ENCODE results near the gene KIF13A. TPM values are rescaled to one million over a fixed set of nuclear protein-coding genes. Genes with fewer than 3 reads are reported as not detected.
"Not testable (repeated sequence)": the region's sequence is repeated elsewhere in the genome, so short reads cannot be mapped to it uniquely, and the experiment has no call there.

Gene KIF13A
- total RNA-seq, 1 donor from 2014 or later: 51.3 TPM

- DNase-seq (ENCODE audit: low spot score): peak; percentile 83
These were observed 135.7 kb downstream of the KIF13A start for GRCh38 chr6:17851720-17852161.

GRCh38 chr6:17851001-17851719 is 136.3 kb downstream of the KIF13A start:
- DNase-seq (ENCODE audit: low spot score): no peak

- DNase-seq (ENCODE audit: low spot score): no peak
These were observed 137.2 kb downstream of the KIF13A start for GRCh38 chr6:17850281-17850680.

- DNase-seq (ENCODE audit: low spot score): peak; percentile 35
These were observed 140.2 kb downstream of the KIF13A start for GRCh38 chr6:17847203-17847760.

DNA sequence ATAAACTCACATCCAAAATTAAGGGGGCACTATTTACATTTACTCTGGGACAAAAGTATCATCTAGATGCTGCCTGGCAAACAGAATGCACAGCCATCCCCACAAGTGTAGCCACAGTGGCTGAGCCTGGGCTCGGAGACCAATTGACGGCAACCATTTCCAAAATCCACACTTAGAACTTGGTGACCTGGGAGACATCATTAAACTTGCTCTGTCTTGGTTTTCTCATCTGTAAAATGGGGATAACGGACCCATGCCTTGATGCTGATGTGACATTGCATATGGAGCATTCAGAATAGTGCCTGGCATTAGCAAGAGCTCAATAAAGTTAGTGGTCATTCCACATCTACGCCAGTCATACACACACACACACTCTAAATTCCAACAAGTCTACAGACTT is 140.7 kb downstream of the KIF13A start:
- DNase-seq (ENCODE audit: low spot score): no peak

DNA sequence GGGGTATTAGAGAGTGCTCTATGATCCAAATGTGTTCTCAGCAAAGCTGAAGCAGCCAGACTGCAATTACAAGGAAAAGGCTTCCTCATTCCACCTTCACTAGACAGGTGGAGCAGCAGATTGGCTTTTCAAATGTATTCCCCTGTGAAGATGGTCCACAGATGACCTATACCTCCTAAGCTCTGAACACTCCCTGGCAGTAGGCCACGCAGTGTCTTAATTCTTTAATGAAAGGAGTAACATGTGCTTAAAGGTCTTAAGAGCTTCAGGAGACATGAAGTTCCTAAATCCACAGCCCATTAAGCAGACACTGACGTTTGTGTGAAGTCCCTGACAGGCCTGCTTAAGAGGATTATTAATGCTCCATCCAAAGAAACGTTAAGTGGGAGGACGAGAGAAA is 141.8 kb downstream of the KIF13A start:
- DNase-seq (ENCODE audit: low spot score): peak; percentile 27

DNA sequence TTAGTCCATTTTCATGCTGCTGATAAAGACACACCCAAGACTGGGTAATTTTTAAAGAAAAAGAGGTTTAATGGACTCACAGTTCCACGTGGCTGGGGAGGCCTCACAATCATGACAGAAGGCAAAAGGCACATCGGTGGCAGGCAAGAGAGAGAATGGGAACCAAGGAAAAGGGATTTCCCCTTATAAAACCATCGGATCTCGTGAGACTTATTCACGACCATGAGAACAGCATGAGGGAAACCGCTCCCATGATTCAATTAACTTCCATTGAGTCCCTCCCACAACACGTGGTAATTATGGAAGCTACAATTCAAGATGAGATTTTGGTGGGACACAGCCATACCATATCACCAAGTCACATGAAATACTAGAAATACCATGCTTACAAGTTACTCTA is 142.5 kb downstream of the KIF13A start:
- not testable (repeated sequence) for DNase-seq (ENCODE audit: low spot score)

DNA sequence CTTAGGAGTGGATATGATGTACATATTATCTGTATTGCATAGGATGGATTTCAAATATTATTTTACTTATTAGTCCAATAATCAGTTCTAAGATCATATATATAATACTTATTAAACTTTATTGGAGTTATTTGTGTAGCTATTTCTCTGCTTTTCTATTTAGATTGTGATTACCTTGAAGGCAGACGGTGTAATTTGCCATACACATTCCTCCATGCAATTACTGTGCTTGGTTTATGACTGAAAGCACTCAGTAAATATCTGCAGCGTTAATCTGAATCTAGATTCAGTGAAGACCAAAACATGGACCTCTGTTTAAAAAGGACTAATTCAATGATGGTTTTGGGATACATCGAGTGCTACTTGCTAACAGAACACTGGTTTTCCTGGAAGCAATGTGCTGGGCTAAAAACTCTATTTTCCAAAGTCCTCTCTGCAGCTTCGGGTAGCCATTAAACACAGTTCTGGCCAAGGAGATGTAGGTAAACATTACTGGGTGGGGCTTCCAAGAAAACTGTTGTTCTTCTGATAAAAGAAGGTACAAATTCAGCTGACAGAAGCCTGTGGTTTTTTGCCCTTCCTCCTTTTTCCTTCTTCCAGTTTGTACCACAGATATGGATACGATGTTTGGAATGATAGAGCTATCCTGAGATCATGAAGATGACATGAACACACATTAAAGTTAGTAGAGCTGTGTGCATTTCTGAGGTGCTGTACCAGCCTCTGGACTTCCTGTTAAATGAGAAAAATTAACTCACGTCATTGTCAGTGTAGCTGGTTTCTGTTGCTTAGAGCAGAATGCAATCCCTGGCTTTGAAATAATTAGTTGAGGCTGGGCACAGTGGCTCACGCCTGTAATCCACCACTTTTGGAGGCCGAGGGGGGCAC is 144.3 kb downstream of the KIF13A start:
- DNase-seq (ENCODE audit: low spot score): no peak

- DNase-seq (ENCODE audit: low spot score): peak; percentile 56
These were observed 145.2 kb downstream of the KIF13A start for GRCh38 chr6:17842014-17842776.

DNA sequence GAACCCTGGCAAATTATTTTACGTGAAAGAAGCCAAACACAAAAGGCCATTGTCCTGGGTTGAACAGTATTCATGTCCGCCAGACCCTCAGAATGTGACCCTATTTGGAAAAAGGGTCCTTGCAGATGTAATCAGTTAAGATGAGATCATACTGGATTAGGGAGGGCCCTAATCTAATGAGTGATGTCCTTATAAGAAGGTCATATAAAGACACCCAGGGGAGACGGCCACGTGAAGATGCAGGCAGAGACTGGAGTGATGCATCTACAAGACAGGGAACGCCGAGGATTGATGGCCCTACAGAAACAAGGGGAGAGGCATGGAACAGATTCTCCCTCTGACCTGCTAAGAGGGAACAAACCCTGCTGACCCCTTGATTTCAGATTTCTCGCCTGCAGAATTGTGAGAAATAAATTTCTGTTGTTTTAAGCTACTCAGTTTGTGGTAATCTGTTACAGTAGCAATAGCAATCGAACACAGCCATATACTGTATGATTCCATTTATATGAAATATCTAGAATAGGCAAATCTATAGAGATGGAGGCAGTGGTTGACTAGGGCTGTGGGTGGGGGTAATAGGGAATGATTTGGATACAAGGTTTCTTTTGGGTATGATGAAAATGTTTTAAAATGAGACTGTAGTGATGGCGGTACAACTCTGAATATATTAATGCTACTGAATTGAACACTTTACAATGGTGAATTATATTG is 147.8 kb downstream of the KIF13A start:
- no peak for DNase-seq (ENCODE audit: low spot score)

DNA sequence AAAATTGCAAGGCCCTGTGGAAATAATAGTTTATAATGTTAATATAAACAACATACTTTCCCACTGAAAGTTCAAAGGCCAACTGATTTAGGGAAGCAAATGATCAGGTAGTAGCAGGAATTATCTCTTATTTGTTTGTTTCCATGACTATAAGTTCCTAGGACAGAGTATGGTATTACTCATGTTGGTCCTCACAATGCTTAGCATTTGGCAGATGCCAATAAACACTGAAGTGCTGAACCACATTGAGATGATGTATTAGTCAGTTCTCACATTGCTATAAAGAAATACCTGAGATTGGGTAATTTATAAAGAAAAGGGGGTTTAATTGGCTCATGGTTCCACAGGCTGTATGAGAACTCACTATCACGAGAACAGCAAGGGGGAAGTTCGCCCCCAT is 151.1 kb downstream of the KIF13A start:
- DNase-seq (ENCODE audit: low spot score): no peak

DNA sequence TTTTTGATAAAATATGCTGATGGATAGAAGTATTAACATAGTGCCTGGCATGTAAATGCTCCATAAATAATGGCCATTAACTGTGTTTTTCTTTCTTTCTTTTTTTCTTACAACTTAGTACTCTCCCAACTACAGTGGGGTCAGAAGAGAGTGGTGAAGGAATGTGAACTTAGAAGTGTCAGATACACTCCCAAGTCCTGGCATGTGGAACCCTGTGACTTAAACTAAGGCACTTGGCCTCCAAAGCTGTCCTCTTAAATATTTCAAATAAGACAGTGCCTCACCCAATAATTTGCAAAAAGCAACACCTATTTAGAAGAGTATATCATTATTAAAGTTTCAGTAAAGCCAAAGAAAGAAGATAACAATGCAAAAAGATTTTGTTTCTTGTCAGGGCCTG is 151.7 kb downstream of the KIF13A start:
- DNase-seq (ENCODE audit: low spot score): no peak

DNA sequence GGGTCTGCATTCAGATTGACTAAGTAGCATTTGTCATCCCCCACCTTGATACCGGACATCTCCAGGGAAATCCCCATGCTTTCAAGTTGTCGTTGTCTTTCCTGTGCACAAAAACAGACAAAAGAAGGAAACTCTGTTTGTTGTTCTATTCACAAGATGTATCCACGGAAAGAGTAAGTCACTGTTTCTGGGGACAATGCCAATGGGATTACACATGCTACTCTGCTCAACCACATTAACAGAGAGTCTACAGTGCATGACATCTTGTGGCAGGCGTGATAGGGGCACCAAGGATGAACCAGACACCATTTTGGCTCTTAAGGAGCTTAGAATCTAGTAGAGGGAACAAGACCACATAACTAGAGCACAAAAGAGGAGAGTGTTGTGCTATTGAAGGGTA is 156.3 kb downstream of the KIF13A start:
- DNase-seq (ENCODE audit: low spot score): no peak

DNA sequence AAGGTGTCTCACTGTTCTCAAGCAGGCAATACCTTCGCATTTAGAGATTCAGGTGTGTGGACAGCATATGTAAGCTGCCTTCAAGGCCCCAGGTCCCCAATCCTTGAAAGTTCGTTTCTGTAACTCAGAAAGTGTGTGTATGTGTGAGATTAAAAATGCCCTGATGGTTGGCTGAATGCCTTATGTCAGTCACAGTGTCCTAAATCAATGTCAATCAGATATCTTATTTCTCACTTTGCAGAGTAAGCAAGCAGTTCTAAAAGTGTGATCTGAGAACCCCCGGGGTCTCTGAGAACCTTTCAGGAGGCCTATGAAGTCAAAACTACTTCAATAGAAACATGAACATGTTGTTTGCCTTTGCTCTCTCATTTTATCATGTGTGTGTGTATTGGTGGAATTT is 157.5 kb downstream of the KIF13A start:
- DNase-seq (ENCODE audit: low spot score): no peak

DNA sequence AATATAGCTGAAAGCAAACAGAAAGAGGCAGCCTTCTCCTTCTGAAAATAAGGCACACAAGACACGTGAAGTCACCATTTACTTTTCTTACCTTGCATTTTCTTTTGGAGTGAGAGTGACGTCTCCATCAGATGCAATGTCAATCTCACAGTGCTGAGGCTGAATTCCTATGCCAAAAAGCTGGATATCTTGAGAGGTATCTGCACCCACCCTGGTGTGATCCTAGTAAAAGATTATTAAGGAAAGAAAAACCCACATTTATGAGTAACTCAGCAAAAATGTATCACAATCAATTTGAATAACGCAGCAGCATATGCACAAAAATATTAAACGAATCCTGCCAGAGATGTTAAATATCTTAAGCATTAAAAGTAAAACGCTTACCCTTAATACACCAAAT is 159.3 kb downstream of the KIF13A start:
- no peak for DNase-seq (ENCODE audit: low spot score)

DNA sequence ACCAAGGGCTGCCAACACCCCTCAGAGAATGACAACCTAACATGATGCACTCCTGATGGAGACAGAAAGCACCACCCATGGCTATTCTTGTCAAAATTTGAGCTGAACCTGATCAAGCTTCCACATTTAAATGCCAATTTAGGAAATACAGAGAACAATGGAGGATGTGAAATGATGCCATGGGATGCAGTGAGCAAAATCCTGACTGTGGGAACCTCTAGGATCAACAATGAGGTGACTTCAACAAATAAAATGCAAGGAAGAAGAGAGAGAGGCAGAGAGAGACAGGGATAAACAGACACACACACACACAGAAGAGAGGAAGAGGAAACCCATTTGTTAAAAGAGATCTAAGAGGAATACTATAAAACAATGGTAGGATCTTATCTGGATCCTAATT is 161.1 kb downstream of the KIF13A start:
- no peak for DNase-seq (ENCODE audit: low spot score)

DNA sequence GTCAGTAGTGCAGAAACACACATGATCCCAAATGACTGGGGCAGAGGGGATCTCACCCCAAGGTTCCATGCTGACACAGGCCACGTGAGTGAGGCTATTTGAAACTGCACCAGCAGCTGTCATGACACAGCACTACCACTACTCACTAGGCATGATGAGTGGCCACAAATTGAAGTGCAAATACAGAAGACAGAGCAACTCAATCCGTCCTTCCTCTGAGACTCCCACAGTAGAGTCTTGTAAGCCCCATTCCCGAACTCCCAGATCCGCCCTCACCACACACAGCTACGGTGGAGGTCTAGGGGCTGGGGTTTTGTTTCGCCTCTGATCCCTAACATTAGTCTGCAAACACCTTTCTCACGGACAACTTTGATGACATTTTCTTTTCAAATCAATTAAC is 167.4 kb downstream of the KIF13A start:
- DNase-seq (ENCODE audit: low spot score): no peak

GRCh38 chr6:17817763-17818162 is 169.7 kb downstream of the KIF13A start:
- no peak for DNase-seq (ENCODE audit: low spot score)

DNA sequence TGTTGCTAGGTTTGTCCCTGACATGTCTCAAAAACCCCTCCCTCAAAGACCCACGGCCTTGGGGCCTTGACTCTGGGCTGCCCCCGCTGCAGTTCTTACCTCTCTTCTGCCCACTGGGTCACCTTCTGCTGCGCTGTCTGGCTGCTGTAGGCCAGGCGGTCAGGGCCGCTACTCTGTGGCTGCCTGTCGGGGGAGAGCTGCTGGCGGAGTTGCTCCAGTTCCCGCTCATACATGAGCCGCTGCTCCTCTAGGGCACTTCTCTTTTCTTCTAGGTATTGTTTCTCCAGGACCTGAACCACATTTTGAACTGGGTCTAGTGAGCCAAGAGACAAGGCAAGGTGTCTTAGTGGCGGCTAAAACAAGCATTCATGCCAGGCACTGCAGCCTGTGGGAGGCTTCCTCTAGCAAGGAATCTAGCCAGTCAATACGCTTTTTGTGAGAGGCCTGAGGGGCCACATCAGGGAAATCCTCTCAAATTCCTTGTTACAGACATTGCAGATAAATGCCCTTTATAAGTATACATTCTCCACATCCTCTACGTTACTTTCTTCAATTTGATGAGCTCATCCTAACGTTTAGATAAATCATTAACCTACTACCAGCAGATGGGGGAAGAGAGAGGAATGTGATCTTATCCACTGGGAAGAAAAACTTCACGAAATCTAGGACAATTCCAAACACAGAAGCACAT is 170.4 kb downstream of the KIF13A start:
- DNase-seq (ENCODE audit: low spot score): peak; percentile 40

DNA sequence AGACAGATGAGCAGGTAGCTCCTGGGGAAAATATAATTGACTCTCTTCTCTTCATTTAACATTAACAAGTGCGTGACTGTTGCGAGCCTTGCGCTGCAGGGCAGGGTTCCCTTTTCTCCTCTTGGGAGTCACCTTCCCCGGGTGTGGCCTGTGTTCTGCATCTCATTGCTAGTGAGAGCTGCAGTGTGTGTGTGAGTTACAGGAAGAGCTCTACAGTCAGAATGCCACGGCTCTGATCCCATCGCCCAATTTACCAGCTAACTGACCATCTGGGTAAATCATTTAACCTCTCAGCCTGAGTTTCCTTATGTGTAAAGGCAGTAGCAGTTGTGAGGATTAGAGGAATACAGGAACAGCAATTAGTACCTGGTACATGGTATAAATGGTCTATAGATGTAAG is 173.9 kb downstream of the KIF13A start:
- no peak for DNase-seq (ENCODE audit: low spot score)

GRCh38 chr6:17812311-17812710 is 175.1 kb downstream of the KIF13A start:
- DNase-seq (ENCODE audit: low spot score): no peak

Data from umbilical cord (tissue), 2 donors.